HepG2 (cell line): Measurements from ENCODE around the gene C21orf58. TPM values are rescaled to one million over a fixed set of nuclear protein-coding genes. Genes with fewer than 3 reads are reported as not detected.

Experiments used
- ASH2L ChIP-seq: fragments of 300-600, 200-600 bp; sonication (generic); IDR thresholded peaks from 2 replicates; pipeline ENCODE4 v1.7.0; 2017; ENCODE audit warnings: low read depth, mild to moderate bottlenecking, moderate library complexity, mixed read lengths, low read length; ENCODE audit not compliant: insufficient read length
- FOSL2 ChIP-seq: sonication (generic); formaldehyde crosslinking; IDR thresholded peaks from 2 replicates; pipeline ENCODE4 v1.4.0; 2020; ENCODE audit warnings: missing genetic modification reagents
- GATAD1 ChIP-seq: IDR thresholded peaks from 2 replicates; pipeline ENCODE4 v1.6.1; 2016; ENCODE audit warnings: missing genetic modification reagents, missing compliant biosample characterization
- PITX1 ChIP-seq: sonication (generic); formaldehyde crosslinking; IDR thresholded peaks from 2 replicates; pipeline ENCODE4 v1.5.1; 2020; ENCODE audit warnings: mild to moderate bottlenecking, missing genetic modification reagents
- TMF1 ChIP-seq: sonication (generic); formaldehyde crosslinking; IDR thresholded peaks from 2 replicates; pipeline ENCODE4 v1.8.1; 2022; ENCODE audit warnings: low read depth, missing genetic modification reagents
- ZNF333 ChIP-seq: sonication (generic); formaldehyde crosslinking; IDR thresholded peaks from 2 replicates; pipeline ENCODE4 v1.4.0; 2020; ENCODE audit warnings: mild to moderate bottlenecking, missing genetic modification reagents, borderline replicate concordance
- ZNF577 ChIP-seq: sonication (generic); formaldehyde crosslinking; IDR thresholded peaks from 2 replicates; pipeline ENCODE4 v1.4.0; 2020; ENCODE audit warnings: mild to moderate bottlenecking, low read depth, missing genetic modification reagents, borderline replicate concordance
- polyA plus RNA-seq, 8 experiments: library from polyadenylated mRNA; depleted of rRNA in 3 of 8; stranded (reverse) in 7 of 8; unstranded in 1 of 8; fragments of >200 nt; fragmentation: Illumina TruSeq in 4 of 8; extraction: Trizol in 4 of 8; gene quantifications; 2 replicates each; pipeline versions ENCODE4 v1.2.1 to v1.2.3, GENCODE V29; 2011 to 2016; ENCODE audit warnings: low read depth in 4 of 8, missing spikeins in 1 of 8, mixed read lengths in 1 of 8; ENCODE audit not compliant: insufficient read depth in 1 of 8
- total RNA-seq, 5 experiments: library from RNA; depleted of rRNA; stranded (reverse); fragments of >200 nt; fragmentation: Illumina TruSeq; extraction: Trizol; gene quantifications; 2 replicates each; pipeline ENCODE4 v1.2.3, GENCODE V29; 2016; ENCODE audit warnings: low read depth in 1 of 5
- TF ChIP-seq, protein P1 (sequence below): sonication (generic); formaldehyde crosslinking; IDR thresholded peaks from 2 replicates; pipeline ENCODE4 v1.4.0; 2020; ENCODE audit warnings: missing genetic modification reagents
- TF ChIP-seq, protein P2 (sequence below): IDR thresholded peaks from 2 replicates; pipeline ENCODE4 v1.6.1; 2016; ENCODE audit warnings: low read depth

The C21orf58 gene
- total and polyA plus RNA-seq, 2 of the 13 experiments (the other 11 are each of a cell fraction or from before 2014, with no cell fraction given), result 3.5 to 6.8 TPM

DNA sequence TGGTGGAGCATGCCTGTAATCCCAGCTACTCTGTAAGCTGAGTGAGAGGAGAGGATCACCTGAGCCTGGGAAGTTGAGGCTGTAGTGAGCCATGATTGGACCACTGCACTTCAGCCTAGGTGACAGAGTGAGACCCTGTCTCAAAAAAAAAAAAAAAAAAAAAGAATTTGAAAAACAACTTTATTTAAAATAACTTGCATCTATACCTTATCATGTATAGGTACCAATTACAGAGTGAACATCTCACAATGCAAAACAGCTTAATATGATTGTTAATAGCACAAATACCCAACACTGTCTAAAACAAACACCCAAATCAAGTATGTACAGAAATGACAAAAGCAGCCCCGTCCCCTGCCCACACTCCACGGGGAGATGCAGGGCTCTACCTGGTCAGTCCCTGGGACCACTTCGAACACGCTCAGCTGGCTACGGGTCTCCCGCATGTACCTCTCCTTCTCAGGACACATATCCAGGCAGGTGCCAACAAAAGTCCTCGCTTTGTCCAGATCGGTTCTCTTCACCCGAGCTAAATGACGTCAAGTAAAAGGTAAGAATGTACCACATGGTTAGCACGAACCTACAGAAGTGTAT, 48.8 kb downstream of the C21orf58 start (continued):
- TF ChIP-seq, protein P1, sequence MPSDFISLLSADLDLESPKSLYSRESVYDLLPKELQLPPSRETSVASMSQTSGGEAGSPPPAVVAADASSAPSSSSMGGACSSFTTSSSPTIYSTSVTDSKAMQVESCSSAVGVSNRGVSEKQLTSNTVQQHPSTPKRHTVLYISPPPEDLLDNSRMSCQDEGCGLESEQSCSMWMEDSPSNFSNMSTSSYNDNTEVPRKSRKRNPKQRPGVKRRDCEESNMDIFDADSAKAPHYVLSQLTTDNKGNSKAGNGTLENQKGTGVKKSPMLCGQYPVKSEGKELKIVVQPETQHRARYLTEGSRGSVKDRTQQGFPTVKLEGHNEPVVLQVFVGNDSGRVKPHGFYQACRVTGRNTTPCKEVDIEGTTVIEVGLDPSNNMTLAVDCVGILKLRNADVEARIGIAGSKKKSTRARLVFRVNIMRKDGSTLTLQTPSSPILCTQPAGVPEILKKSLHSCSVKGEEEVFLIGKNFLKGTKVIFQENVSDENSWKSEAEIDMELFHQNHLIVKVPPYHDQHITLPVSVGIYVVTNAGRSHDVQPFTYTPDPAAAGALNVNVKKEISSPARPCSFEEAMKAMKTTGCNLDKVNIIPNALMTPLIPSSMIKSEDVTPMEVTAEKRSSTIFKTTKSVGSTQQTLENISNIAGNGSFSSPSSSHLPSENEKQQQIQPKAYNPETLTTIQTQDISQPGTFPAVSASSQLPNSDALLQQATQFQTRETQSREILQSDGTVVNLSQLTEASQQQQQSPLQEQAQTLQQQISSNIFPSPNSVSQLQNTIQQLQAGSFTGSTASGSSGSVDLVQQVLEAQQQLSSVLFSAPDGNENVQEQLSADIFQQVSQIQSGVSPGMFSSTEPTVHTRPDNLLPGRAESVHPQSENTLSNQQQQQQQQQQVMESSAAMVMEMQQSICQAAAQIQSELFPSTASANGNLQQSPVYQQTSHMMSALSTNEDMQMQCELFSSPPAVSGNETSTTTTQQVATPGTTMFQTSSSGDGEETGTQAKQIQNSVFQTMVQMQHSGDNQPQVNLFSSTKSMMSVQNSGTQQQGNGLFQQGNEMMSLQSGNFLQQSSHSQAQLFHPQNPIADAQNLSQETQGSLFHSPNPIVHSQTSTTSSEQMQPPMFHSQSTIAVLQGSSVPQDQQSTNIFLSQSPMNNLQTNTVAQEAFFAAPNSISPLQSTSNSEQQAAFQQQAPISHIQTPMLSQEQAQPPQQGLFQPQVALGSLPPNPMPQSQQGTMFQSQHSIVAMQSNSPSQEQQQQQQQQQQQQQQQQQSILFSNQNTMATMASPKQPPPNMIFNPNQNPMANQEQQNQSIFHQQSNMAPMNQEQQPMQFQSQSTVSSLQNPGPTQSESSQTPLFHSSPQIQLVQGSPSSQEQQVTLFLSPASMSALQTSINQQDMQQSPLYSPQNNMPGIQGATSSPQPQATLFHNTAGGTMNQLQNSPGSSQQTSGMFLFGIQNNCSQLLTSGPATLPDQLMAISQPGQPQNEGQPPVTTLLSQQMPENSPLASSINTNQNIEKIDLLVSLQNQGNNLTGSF (CRISPR knock-in tag), result no peak
- TF ChIP-seq TMF1 (CRISPR knock-in tag), result no peak
- TF ChIP-seq ZNF333 (CRISPR knock-in tag), result no peak
- no peak for TF ChIP-seq FOSL2 (CRISPR knock-in tag)
- no peak for TF ChIP-seq ZNF577
- TF ChIP-seq PITX1 (CRISPR knock-in tag), result no peak
- TF ChIP-seq ASH2L, result no peak
- TF ChIP-seq, protein P2, sequence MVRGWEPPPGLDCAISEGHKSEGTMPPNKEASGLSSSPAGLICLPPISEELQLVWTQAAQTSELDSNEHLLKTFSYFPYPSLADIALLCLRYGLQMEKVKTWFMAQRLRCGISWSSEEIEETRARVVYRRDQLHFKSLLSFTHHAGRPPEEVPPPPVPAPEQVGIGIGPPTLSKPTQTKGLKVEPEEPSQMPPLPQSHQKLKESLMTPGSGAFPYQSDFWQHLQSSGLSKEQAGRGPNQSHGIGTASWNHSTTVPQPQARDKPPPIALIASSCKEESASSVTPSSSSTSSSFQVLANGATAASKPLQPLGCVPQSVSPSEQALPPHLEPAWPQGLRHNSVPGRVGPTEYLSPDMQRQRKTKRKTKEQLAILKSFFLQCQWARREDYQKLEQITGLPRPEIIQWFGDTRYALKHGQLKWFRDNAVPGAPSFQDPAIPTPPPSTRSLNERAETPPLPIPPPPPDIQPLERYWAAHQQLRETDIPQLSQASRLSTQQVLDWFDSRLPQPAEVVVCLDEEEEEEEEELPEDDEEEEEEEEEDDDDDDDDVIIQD (CRISPR knock-in tag), result no peak
- TF ChIP-seq GATAD1 (CRISPR knock-in tag), result no peak
- TF ChIP-seq, all 625 proteins: peak for 0
